GM12875 (cell line): ENCODE data around the gene CACNA2D1.

Experiments
- H3K4me3 ChIP-seq: one replicate; pipeline ENCODE4 v1.5.1; 2011; ENCODE audit warnings: low read depth, low read length, control low read depth
- TF ChIP-seq, protein P1 (sequence below): IDR thresholded peaks from 2 replicates; pipeline ENCODE4 v1.5.1; 2011; ENCODE audit warnings: low read depth, mild to moderate bottlenecking, control low read depth, inconsistent platforms, low read length, moderate library complexity, borderline replicate concordance; ENCODE audit not compliant: insufficient read depth

CACNA2D1 gene

GRCh38 chr7:82468435-82468834 lies 24.9 kb upstream of the CACNA2D1 start:
- H3K4me3 ChIP-seq: no peak overlapping the region
- TF ChIP-seq, protein P1, sequence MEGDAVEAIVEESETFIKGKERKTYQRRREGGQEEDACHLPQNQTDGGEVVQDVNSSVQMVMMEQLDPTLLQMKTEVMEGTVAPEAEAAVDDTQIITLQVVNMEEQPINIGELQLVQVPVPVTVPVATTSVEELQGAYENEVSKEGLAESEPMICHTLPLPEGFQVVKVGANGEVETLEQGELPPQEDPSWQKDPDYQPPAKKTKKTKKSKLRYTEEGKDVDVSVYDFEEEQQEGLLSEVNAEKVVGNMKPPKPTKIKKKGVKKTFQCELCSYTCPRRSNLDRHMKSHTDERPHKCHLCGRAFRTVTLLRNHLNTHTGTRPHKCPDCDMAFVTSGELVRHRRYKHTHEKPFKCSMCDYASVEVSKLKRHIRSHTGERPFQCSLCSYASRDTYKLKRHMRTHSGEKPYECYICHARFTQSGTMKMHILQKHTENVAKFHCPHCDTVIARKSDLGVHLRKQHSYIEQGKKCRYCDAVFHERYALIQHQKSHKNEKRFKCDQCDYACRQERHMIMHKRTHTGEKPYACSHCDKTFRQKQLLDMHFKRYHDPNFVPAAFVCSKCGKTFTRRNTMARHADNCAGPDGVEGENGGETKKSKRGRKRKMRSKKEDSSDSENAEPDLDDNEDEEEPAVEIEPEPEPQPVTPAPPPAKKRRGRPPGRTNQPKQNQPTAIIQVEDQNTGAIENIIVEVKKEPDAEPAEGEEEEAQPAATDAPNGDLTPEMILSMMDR: no peak

- H3K4me3 ChIP-seq: no peak overlapping the region
- TF ChIP-seq, protein P1: no peak
Observed at GRCh38 chr7:82467020-82467419, 23.4 kb upstream of the CACNA2D1 start.

DNA sequence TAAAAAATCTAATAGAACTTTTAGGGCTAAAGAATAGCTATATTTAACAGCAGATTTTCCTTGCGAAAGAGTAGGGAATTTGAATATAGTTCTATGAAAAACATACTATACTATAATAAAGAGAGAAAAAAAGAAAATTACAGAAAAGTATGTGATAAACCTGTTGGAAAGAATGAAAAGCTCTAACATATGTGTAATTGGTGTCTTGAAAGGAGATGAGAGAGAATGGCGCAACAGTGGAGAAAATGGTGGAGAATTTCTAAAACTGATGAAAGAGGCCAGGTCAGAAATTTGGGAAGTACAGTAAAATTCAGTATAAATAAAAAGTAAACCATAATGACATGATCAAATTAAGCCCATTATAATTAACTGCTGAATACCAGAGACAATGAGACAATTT lies 20.8 kb upstream of the CACNA2D1 start:
- no peak overlapping the region for H3K4me3 ChIP-seq
- TF ChIP-seq, protein P1: no peak

GRCh38 chr7:82455295-82455694 lies 11.7 kb upstream of the CACNA2D1 start:
- no peak overlapping the region for H3K4me3 ChIP-seq
- TF ChIP-seq, protein P1: no peak

DNA sequence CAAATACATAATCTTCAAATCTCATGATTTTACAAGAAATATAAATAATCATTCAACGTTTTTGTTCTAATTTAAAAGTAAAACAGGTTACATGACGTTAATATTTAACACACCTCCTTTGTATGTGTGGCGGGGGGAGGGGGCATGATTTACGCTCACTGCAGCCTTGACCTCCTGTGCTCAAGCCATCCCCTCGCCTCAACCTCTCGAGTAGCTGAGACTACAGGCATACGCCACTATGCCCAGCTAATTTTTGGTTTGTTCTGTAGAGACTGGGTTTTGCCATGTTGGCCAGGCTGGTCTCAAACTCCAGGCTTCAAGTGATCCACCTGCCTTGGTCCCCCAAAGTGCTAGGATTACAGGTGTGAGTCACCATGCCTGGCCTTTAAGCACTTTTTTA lies 7.2 kb upstream of the CACNA2D1 start:
- no peak overlapping the region for H3K4me3 ChIP-seq
- TF ChIP-seq, protein P1: no peak

DNA sequence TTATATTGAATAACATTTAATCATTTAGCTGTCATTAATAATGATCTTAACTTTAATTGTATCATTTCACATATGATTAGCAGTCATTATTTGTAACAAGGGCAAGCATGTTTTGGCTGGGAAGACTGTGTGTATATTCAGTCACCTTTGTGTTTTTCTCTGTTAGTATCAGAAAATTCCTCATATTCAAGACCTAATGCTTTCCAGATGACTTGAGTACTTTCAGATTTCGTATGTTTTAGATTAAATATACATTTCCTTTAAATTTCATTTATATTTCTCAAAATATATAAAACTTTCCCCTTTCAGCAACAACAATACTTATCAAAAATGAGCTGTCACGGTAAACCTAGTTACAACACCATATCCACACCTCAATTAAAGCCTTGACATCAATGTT lies 6.3 kb upstream of the CACNA2D1 start:
- TF ChIP-seq, protein P1: no peak
- H3K4me3 ChIP-seq: no peak overlapping the region

DNA sequence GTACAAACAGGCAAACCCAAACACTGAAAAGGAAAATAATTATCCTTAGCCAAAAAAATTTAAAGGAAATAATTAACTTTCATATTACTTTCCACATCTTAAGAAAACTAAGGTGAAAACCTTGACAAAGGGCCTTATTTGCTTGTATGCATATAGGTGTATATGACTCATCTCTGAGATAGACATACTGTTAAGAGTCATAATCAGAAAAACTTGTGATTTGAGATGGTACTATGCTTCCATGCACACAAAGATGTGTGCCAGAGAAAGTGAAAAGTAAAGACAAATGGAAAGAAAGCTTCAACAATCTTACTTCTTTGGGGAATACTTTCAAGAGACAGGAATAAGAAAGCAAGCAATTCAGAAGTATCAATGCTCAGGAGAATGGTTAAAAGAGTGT lies 3.3 kb upstream of the CACNA2D1 start:
- H3K4me3 ChIP-seq: no peak overlapping the region
- TF ChIP-seq, protein P1: no peak
